T-helper 2 cell treated with Interferon-gamma antibody and Interleukin-4, amounts not matched to agents 5 μg/mL and 100 μg/mL, for 36 hours (primary cell): ENCODE data around the gene RGS9.

Source experiments
- DNase-seq: peaks from one replicate; pipeline ENCODE4 v3.0.0; 2021; ENCODE audit warnings: low spot score
- H3K27ac Mint-ChIP-seq: one replicate; pipeline ENCODE4 v1.8.0; 2021; ENCODE audit warnings: mild to moderate bottlenecking, mixed read lengths
- H3K27me3 Mint-ChIP-seq: one replicate; pipeline ENCODE4 v1.8.0; 2021; ENCODE audit warnings: low read depth, mixed read lengths
- H3K36me3 Mint-ChIP-seq: one replicate; pipeline ENCODE4 v1.8.0; 2021; ENCODE audit warnings: low read depth, mixed read lengths
- H3K4me1 Mint-ChIP-seq: one replicate; pipeline ENCODE4 v1.8.0; 2021; ENCODE audit warnings: low read depth, mixed read lengths
- H3K4me3 Mint-ChIP-seq: one replicate; pipeline ENCODE4 v1.8.0; 2022; ENCODE audit warnings: mild to moderate bottlenecking, moderate library complexity, mixed read lengths
- H3K9me3 Mint-ChIP-seq: one replicate; pipeline ENCODE4 v1.8.0; 2021; ENCODE audit warnings: mixed read lengths

RGS9 gene

GRCh38 chr17:65229621-65229995, 92.4 kb downstream of the RGS9 start:
- peak; percentile 23 for DNase-seq
- peak overlapping the region; percentile 63 for H3K4me3 Mint-ChIP-seq
- peak overlapping the region; percentile 91 for H3K27ac Mint-ChIP-seq
- no peaks in the 10 kb centered on the region for H3K9me3 Mint-ChIP-seq
- H3K27me3 Mint-ChIP-seq, result no peaks in the 10 kb centered on the region
- peaks cover 8% of the 10 kb centered on the region for H3K36me3 Mint-ChIP-seq
- peaks cover 59% of the 10 kb centered on the region for H3K4me1 Mint-ChIP-seq

GRCh38 chr17:65230040-65230439, 92.9 kb downstream of the RGS9 start:
- no peaks in the 10 kb centered on the region for H3K27me3 Mint-ChIP-seq
- no peak for DNase-seq
- H3K36me3 Mint-ChIP-seq, result peaks cover 8% of the 10 kb centered on the region
- no peaks in the 10 kb centered on the region for H3K9me3 Mint-ChIP-seq
- peak overlapping the region; percentile 63 for H3K4me3 Mint-ChIP-seq
- H3K4me1 Mint-ChIP-seq, result peaks cover 63% of the 10 kb centered on the region
- peak overlapping the region; percentile 91 for H3K27ac Mint-ChIP-seq

- peak overlapping the region; percentile 9 for H3K27ac Mint-ChIP-seq
- no peaks in the 10 kb centered on the region for H3K27me3 Mint-ChIP-seq
- H3K4me3 Mint-ChIP-seq, result no peak overlapping the region
- no peaks in the 10 kb centered on the region for H3K9me3 Mint-ChIP-seq
- H3K4me1 Mint-ChIP-seq, result peaks cover 69% of the 10 kb centered on the region
- DNase-seq, result no peak
- peaks cover 5% of the 10 kb centered on the region for H3K36me3 Mint-ChIP-seq
Measured at GRCh38 chr17:65231086-65231485, 93.9 kb downstream of the RGS9 start.

- Mint-ChIP-seq H3K36me3 (peaks cover 4% of the 10 kb centered on the region), H3K4me3 (no peak overlapping the region), H3K9me3 (no peaks in the 10 kb centered on the region), H3K27ac (peak overlapping the region; percentile 63), H3K4me1 (peaks cover 66% of the 10 kb centered on the region), H3K27me3 (no peaks in the 10 kb centered on the region)
- DNase-seq, result peak; percentile 55
Measured at GRCh38 chr17:65231662-65232335, 94.6 kb downstream of the RGS9 start.

GRCh38 chr17:65235284-65235683, 98.1 kb downstream of the RGS9 start:
- Mint-ChIP-seq H3K36me3 (no peaks in the 10 kb centered on the region), H3K4me1 (peaks cover 32% of the 10 kb centered on the region), H3K4me3 (no peak overlapping the region), H3K9me3 (no peaks in the 10 kb centered on the region), H3K27me3 (peaks cover 4% of the 10 kb centered on the region), H3K27ac (no peak overlapping the region)
- DNase-seq, result peak; percentile 55

GRCh38 chr17:65236321-65236720, 99.2 kb downstream of the RGS9 start:
- Mint-ChIP-seq H3K4me3 (no peak overlapping the region), H3K4me1 (peaks cover 22% of the 10 kb centered on the region), H3K27me3 (peaks cover 4% of the 10 kb centered on the region), H3K36me3 (no peaks in the 10 kb centered on the region), H3K27ac (no peak overlapping the region), H3K9me3 (no peaks in the 10 kb centered on the region)
- DNase-seq, result no peak

GRCh38 chr17:65243838-65244625, 106.9 kb downstream of the RGS9 start:
- H3K36me3 Mint-ChIP-seq, result no peaks in the 10 kb centered on the region
- peaks cover 9% of the 10 kb centered on the region for H3K27me3 Mint-ChIP-seq
- no peaks in the 10 kb centered on the region for H3K9me3 Mint-ChIP-seq

GRCh38 chr17:65246252-65246651, 109.1 kb downstream of the RGS9 start:
- no peak for DNase-seq
- Mint-ChIP-seq H3K9me3 (no peaks in the 10 kb centered on the region), H3K4me1 (peaks cover 12% of the 10 kb centered on the region), H3K27ac (no peak overlapping the region), H3K27me3 (peaks cover 24% of the 10 kb centered on the region), H3K36me3 (no peaks in the 10 kb centered on the region), H3K4me3 (no peak overlapping the region)

More at GRCh38 chr17:65243838-65244625, 106.9 kb downstream of the RGS9 start:
- no peak overlapping the region for H3K4me3 Mint-ChIP-seq
- no peak overlapping the region for H3K27ac Mint-ChIP-seq
- no peak for DNase-seq
- peaks cover 12% of the 10 kb centered on the region for H3K4me1 Mint-ChIP-seq

- H3K4me3 Mint-ChIP-seq, result no peak overlapping the region
- H3K36me3 Mint-ChIP-seq, result no peaks in the 10 kb centered on the region
- H3K27me3 Mint-ChIP-seq, result peaks cover 34% of the 10 kb centered on the region
- H3K9me3 Mint-ChIP-seq, result no peaks in the 10 kb centered on the region
- peaks cover 5% of the 10 kb centered on the region for H3K4me1 Mint-ChIP-seq
- no peak overlapping the region for H3K27ac Mint-ChIP-seq
- no peak for DNase-seq
Measured at GRCh38 chr17:65249774-65250173, 112.6 kb downstream of the RGS9 start.

- peaks cover 32% of the 10 kb centered on the region for H3K27me3 Mint-ChIP-seq
- H3K36me3 Mint-ChIP-seq, result no peaks in the 10 kb centered on the region
- peaks cover 5% of the 10 kb centered on the region for H3K9me3 Mint-ChIP-seq
- no peak overlapping the region for H3K27ac Mint-ChIP-seq
- no peak for DNase-seq
- H3K4me1 Mint-ChIP-seq, result no peaks in the 10 kb centered on the region
- H3K4me3 Mint-ChIP-seq, result no peak overlapping the region
Measured at GRCh38 chr17:65254166-65254565, 117.0 kb downstream of the RGS9 start.

GRCh38 chr17:65259281-65259680, 122.1 kb downstream of the RGS9 start:
- peaks cover 5% of the 10 kb centered on the region for H3K9me3 Mint-ChIP-seq
- no peak for DNase-seq
- H3K36me3 Mint-ChIP-seq, result no peaks in the 10 kb centered on the region
- no peak overlapping the region for H3K4me3 Mint-ChIP-seq
- H3K4me1 Mint-ChIP-seq, result peaks cover 19% of the 10 kb centered on the region
- peaks cover 15% of the 10 kb centered on the region for H3K27me3 Mint-ChIP-seq
- no peak overlapping the region for H3K27ac Mint-ChIP-seq

GRCh38 chr17:65259696-65260485, 122.7 kb downstream of the RGS9 start:
- Mint-ChIP-seq H3K9me3 (peaks cover 5% of the 10 kb centered on the region), H3K4me3 (no peak overlapping the region), H3K27me3 (peaks cover 13% of the 10 kb centered on the region), H3K27ac (no peak overlapping the region), H3K4me1 (peaks cover 19% of the 10 kb centered on the region), H3K36me3 (no peaks in the 10 kb centered on the region)
- DNase-seq, result no peak

- Mint-ChIP-seq H3K9me3 (peaks cover 5% of the 10 kb centered on the region), H3K4me1 (peaks cover 26% of the 10 kb centered on the region), H3K27ac (no peak overlapping the region), H3K27me3 (peaks cover 13% of the 10 kb centered on the region), H3K4me3 (no peak overlapping the region), H3K36me3 (peaks cover 2% of the 10 kb centered on the region)
- no peak for DNase-seq
Measured at GRCh38 chr17:65260626-65261025, 123.5 kb downstream of the RGS9 start.

- DNase-seq, result no peak
- Mint-ChIP-seq H3K36me3 (peaks cover 2% of the 10 kb centered on the region), H3K27me3 (peaks cover 13% of the 10 kb centered on the region), H3K4me1 (peaks cover 30% of the 10 kb centered on the region), H3K4me3 (no peak overlapping the region), H3K9me3 (peaks cover 4% of the 10 kb centered on the region), H3K27ac (no peak overlapping the region)
Measured at GRCh38 chr17:65261152-65261551, 124.0 kb downstream of the RGS9 start.
